Embryonic facial prominence (tissue), 1 donor: ENCODE results near the gene SUCLG2.
"Not testable (repeated sequence)": the region's sequence is repeated elsewhere in the genome, so short reads cannot be mapped to it uniquely, and the experiment has no call there.

Experiments used
- DNase-seq: peaks from one replicate; pipeline ENCODE4 v3.0.0-alpha.2; 2016; ENCODE audit errors: extremely low spot score

Gene SUCLG2

GRCh38 chr3:67561667-67562394 lies 92.6 kb downstream of the SUCLG2 start:
- no peak for DNase-seq

- DNase-seq: no peak
Observed at GRCh38 chr3:67561266-67561665, 93.1 kb downstream of the SUCLG2 start.

DNA sequence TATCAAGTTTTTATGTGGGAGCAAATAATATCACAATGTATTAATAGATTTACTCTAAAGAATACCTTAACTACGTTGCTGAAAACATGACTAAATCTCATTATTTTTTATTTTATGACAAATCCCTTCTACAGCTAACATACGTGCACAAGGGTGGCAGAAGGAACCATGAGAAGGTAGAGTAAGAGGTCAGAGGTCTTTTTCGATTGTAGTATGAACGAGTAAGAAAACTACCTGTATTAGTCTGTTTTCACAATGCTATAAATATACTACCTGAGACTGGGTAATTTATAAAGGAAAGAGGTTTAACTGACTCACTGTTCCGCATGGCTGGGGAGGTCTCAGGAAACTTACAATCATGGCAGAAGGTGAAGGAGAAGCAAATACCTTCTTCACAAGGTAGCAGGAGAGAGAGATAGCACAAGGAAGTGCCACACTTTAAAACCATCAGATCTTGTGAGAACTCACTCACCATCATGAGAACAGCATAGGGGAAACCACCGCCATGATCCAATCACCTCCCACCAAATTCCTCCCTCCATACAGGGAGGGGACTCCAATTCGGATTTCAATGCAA lies 95.3 kb downstream of the SUCLG2 start:
- no peak for DNase-seq

GRCh38 chr3:67558426-67558825 lies 96.0 kb downstream of the SUCLG2 start:
- no peak for DNase-seq

GRCh38 chr3:67557848-67558355 lies 96.5 kb downstream of the SUCLG2 start:
- DNase-seq: no peak

DNA sequence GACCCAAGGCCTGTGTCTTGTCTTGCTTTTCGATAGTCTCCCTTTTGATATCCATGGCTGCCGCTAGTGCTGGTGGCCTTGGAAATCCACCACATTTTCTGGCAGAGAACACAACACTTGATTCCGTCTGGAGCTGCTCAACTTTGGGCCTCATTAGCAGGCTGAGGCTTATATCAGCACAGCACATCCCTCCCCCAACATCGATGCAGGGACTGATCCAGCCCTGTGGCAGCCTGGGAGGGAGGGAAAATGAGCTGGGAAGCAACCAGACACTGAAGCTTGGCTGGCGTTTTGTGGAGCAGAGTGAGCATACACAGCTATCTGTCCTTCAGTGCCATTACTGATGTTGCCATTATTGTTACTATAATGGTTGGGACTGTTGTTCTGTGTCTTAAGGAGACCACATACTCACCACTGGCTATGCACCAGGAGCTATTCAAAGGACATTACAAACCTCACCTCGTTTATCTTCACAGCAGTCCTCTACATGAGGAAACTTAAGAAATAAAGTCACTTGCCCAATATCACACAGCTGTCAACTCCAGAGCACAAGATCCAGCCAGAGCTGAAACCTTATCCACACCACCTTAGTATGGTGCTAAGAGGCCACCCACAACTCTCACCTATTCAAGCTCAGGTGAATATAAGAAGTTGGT lies 102.9 kb downstream of the SUCLG2 start:
- DNase-seq: no peak

DNA sequence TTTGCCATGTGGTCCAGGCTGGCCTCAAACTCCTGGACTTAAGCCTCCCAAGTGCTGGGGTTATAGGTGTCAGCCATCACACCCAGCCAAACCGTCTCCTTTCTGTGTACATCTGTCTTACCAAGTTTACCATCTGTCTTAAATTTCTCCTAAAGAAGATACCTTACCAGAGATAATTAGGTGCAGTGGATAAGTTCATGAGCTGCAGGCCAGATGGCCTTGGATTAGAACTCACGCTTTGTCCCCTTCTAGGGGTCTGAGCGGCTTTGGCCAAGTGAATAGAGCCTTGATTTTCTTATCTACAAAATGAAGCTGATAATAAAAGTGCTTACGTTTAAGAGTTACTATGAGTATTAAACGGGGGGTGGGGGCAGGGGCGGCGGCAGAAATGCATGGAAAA lies 103.9 kb downstream of the SUCLG2 start:
- no peak for DNase-seq

- not testable (repeated sequence) for DNase-seq
Observed at GRCh38 chr3:67542502-67543250, 111.7 kb downstream of the SUCLG2 start.

DNA sequence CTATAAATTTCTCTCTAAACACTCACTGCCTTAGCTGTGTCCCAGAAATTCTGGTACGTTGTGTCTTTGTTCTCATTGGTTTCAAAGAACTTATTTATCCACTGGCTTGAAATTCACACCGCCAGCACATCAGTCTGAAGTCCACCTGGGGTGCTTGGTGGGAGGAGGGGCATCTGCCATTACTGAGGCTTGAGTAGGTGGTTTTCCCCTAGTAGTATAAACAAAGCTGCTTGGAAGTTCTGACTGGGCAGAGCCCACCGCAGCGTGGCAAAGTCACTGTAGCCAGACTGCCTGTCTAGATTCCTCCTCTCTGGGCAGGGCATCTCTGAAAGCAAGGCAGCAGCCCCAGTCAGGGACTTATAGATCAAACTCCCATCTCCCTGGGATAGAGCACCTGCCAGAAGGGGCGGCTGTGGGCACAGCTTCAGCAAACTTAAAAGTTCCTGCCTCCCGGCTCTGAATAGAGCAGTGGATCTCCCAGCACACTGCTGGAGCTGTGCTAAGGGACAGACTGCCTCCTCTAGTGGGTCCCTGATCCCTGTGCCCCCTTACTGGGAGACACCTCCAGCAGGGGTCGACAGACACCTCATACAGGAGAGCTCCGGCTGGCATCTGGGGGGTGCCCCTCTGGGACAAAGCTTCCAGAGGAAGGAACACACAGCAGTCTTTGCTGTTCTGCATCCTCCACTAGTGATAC lies 114.1 kb downstream of the SUCLG2 start:
- DNase-seq: no peak

DNA sequence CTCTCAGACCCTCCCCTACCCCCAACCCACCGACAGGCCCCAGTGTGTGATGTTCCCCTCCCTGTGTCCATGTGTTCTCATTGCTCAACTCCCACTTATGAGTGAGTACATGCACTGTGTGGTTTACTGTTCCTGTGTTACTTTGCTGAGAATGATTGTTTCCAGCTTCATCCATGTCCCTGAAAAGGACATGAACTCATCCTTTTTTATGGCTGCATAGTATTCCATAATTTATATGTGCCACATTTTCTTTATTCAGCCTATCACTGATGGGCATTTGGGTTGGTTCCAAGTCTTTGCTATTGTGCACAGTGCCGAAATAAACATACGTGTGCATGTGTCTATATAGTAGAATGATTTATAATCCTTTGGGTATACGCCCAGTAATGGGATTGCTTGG lies 117.2 kb downstream of the SUCLG2 start:
- not testable (repeated sequence) for DNase-seq

GRCh38 chr3:67535006-67535405 lies 119.4 kb downstream of the SUCLG2 start:
- DNase-seq: no peak

- no peak for DNase-seq
Observed at GRCh38 chr3:67534594-67534993, 119.8 kb downstream of the SUCLG2 start.

DNA sequence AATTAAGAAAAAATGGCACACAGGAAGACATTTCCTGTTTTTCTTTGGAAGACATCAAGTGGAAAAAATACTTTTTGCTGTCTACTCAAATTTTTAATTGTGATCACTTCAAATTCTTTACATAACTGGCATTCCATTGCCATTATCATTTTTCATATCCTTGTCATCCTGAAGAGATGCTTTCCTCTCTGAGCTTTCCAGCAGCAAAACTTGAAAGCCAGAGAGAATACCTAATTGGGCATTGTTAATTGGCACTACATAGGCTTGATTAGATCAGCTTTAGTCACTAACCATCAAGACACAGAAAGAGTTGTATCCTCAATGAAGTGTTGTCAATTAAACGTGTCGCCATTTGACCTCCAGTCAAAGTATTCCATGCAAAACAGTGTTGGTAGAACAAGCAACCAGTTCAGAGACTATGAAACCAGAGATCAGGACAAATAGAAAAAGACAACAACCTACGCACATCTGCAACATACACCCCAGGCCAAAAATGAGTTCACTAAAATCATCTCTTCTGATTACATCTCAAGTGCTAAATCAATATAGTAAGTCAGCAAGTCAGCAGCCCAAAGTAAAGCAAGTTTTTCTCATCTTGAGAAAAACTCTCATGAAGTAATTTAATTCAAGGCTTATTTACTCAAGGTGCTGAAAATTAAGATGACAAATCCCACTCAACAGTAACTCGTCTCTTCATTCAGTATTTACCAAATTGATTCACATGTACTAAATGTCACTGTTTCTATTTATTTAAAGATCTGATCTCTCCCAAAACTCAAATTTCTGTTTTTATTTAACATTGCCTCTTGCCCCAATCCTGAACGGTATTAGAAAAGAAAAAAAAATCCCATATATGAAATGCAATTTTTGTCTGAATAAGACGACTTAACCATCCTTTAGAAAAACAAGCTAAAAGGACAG lies 123.0 kb downstream of the SUCLG2 start:
- no peak for DNase-seq

DNA sequence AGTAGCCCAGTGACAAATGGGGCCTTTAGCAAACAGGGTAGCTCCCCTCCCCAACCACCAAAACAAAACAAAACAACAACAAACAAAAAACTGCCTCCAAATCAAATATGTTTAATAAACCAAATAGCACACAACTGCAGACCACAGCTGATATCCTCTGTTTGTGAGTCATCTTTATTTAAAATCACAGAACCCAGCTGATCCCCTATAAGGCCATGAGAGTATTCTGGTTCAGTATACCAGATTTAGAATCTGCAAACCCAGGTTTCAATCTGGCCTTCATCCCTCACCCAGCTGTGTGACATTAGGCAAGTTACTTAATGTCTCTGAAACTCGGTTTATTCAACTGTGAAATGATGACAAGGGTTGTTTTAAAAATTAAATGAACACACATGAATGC lies 124.5 kb downstream of the SUCLG2 start:
- DNase-seq: no peak

GRCh38 chr3:67529337-67529736 lies 125.1 kb downstream of the SUCLG2 start:
- DNase-seq: no peak

- DNase-seq: no peak
Observed at GRCh38 chr3:67526246-67526645, 128.2 kb downstream of the SUCLG2 start.

- DNase-seq: no peak
Observed at GRCh38 chr3:67524046-67524445, 130.4 kb downstream of the SUCLG2 start.

DNA sequence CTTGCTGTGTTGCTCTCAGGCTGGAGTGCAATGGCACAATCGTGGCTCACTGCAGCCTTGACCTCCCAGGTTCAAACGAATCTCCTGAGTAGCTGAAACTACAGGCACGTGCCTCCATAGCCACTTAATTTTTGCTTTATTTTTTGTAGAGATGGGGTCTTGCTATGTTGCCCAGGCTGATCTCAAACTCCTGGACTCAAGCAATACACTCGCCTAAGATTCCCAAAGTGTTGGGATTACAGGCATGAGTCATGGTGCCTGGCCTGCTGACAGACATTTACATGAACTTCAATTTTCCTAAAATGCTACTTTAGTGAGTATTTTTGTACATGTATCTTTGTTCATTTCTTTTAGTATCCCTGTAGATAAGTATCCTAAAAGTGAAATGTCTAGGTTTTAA lies 132.3 kb downstream of the SUCLG2 start:
- DNase-seq: no peak

DNA sequence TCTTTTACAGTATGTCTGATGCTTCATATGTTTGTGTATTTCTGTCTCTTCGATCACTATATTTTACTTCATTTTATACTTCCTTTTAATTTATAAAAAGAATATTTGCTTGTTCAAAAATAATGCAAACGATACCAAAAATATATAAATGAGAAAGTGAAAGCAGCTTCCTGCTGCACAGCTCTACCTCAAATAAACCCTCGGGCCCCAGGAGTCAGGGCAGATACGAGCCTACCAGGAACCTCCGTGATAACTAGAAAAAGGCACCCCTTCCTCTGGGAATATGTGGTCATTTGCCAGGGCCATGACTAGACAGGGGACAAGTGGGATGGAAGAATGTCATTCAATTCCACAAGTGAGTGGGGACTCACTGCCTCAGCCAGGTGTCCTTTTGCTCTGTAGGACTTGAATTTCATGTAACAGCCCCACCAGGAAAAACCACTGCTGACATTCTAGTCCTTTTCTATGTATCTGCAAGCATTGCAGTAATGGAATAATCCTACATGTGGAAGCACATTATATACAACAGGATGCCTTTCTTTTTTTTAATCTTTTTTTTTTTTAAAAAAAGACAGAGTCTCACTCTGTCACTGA lies 133.3 kb downstream of the SUCLG2 start:
- DNase-seq: no peak

DNA sequence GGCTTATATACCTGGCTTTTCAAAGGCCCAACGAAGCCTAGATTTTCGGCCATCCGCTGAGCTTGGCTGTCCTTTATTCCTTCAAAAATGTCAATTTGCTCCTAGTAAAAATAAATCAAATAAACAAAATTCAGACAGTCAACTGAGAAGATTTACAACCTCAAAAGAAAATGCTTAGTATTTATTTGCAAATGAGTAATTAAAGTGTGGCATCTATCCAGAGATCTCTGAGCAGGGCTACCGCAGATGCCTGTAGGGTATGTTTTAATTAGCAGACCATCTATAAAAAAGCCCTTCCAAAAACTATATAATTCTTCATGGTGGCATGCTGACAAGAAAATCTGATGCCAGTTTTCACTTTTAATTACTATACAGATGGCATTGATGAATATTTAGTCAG lies 136.2 kb downstream of the SUCLG2 start:
- DNase-seq: no peak
